SJSA1 (cell line): ENCODE results near the gene SELP. TPM values are rescaled to one million over a fixed set of nuclear protein-coding genes. Genes with fewer than 3 reads are reported as not detected.
"Not testable (repeated sequence)": the region's sequence is repeated elsewhere in the genome, so short reads cannot be mapped to it uniquely, and the experiment has no call there.

Source experiments
- DNase-seq, 2 experiments: peaks; one replicate each; pipeline ENCODE4 v3.0.0-alpha.2; 2015 to 2020; ENCODE audit warnings: low spot score in 2 of 2, low read depth in 1 of 2
- H3K27ac ChIP-seq: fragments of 250-450 bp; sonication (Bioruptor Pico); 2 replicates; pipeline ENCODE4 v1.5.1; 2020; ENCODE audit warnings: mild to moderate bottlenecking, moderate library complexity
- H3K27me3 ChIP-seq: fragments of 250-450 bp; sonication (Bioruptor Pico); replicated peaks from 2 replicates; pipeline ENCODE4 v1.5.1; 2020; ENCODE audit warnings: mild to moderate bottlenecking, moderate library complexity
- H3K36me3 ChIP-seq: fragments of 250-450 bp; sonication (Bioruptor Pico); 2 replicates; pipeline ENCODE4 v1.5.1; 2020; ENCODE audit warnings: mild to moderate bottlenecking
- H3K4me1 ChIP-seq: fragments of 250-450 bp; sonication (Bioruptor Pico); replicated peaks from 2 replicates; pipeline ENCODE4 v1.6.1; 2021; ENCODE audit warnings: mild to moderate bottlenecking
- H3K4me3 ChIP-seq: fragments of 250-450 bp; sonication (Bioruptor Pico); 2 replicates; pipeline ENCODE4 v1.5.1; 2020; ENCODE audit warnings: mild to moderate bottlenecking
- H3K9me3 ChIP-seq: fragments of 250-450 bp; sonication (Bioruptor Pico); replicated peaks from 2 replicates; pipeline ENCODE4 v1.5.1; 2020; ENCODE audit warnings: mild to moderate bottlenecking
- total RNA-seq: library from RNA; depleted of rRNA; stranded (reverse); fragments of >200 nt; shearing (Covaris generic); gene quantifications from 2 replicates; pipeline ENCODE4 v1.2.3, GENCODE V29; 2014; rRNA removed

Gene SELP
- total RNA-seq, result not detected in 2 replicates

DNA sequence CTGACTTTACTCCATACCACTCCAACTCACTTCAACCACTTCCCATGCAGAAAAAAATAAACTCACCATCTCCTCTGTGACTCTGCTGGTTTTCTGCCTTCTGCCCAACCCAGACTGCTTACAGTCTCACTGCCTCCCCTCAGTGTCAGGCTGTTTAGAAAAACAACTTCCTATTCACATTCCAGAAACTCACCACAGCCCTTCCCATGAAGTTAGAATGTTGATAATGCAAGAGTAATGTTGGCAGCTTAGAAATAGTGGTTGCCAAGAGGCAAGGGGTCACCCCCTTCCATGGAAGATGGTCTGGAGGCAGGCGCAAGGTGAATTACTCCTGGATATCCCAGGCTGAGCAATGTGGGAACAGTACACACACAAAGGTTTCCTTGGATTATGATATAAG lies at the start of gene SELP:
Gene SELP, minus strand, starts transcription at position 119 of the 400 bp plus-strand sequence. Its CDS starts 50 bp downstream, at position 69.
- Histone ChIP-seq H3K36me3 (no peaks in the 10 kb centered on the region), H3K27ac (no peak within 1 kb of the TSS), H3K4me1 (no peaks in the 10 kb centered on the region), H3K4me3 (no peak within 1 kb of the TSS), H3K27me3 (0 out of 2 replicates have a peak, but pooled peaks cover 3% of the 10 kb centered on the region), H3K9me3 (no peaks in the 10 kb centered on the region)
- no peak for DNase-seq

DNA sequence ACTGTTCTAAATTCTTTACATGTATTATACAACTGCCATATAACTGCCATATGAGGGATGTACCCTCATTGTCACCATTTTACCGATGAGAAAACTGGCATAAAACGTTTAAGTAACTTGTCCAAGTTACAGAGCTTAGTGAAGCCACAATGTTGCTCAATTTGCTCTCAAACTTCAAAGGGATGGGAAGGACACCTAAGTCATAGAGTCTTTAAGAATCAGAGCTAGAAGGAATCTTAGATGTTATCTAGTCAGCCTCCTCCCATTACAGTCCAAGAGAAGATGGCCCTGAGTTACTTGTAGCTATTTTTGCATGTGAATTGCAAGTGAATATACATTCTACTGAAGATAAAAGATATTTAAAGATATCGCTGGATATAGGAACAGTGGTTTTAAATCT lies 49.8 kb upstream of the SELP start:
- DNase-seq, result no peak
- H3K4me3 ChIP-seq, result no peak overlapping the region

DNA sequence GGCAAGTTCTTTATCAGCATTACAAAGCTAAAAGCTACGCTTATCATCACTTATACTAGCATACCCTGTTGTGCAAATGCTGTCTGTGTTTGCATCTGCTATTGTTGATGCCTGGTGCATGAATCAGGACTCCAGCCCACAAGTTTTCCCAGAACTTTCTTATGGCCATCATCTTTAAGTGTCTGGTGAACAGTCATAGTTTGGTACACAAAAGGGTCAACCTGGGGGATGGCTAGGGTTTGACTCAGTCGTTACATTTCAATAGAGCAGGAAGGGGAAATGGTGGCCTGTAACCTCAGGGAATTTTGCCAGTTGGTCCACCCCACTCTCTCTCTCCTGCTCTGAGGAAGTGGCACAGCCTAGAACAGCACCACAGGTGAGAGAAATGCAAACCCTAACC lies 46.1 kb upstream of the SELP start:
- H3K9me3 ChIP-seq, result no peaks in the 10 kb centered on the region

More for the DNA sequence above, 49.8 kb upstream of the SELP start:
- Histone ChIP-seq H3K9me3 (no peaks in the 10 kb centered on the region), H3K36me3 (no peaks in the 10 kb centered on the region), H3K4me1 (no peaks in the 10 kb centered on the region), H3K27ac (no peak overlapping the region), H3K27me3 (peaks cover 6% of the 10 kb centered on the region; the same call in 1 of the 2 replicates)

DNA sequence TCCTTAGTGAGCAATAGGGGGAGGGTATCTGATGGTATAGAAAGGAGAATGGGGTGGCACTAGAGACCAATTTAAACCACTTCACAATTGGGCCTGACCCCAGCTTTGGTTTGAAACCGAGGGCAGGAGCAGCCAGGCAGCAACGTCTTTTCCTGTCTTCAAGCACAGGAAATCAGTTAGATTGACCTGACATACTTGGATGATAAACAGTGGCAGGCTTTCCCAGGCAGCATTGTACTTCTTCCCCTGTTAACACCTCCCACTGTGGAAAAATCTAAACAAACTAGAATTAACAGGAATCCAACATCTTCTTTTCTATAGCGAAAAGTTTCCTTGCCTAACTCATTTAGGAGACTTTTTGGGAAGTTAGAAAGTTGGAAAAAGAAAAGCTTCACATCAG lies 40.9 kb upstream of the SELP start:
- Histone ChIP-seq H3K27me3 (no peaks in the 10 kb centered on the region), H3K4me3 (no peak overlapping the region), H3K36me3 (no peaks in the 10 kb centered on the region), H3K9me3 (no peaks in the 10 kb centered on the region), H3K4me1 (no peaks in the 10 kb centered on the region), H3K27ac (no peak overlapping the region)
- DNase-seq, result no peak

More for the DNA sequence above, 46.1 kb upstream of the SELP start:
- H3K4me1 ChIP-seq, result no peaks in the 10 kb centered on the region
- no peak overlapping the region for H3K4me3 ChIP-seq
- H3K27me3 ChIP-seq, result no peaks in the 10 kb centered on the region
- no peak for DNase-seq
- no peak overlapping the region for H3K27ac ChIP-seq
- no peaks in the 10 kb centered on the region for H3K36me3 ChIP-seq

DNA sequence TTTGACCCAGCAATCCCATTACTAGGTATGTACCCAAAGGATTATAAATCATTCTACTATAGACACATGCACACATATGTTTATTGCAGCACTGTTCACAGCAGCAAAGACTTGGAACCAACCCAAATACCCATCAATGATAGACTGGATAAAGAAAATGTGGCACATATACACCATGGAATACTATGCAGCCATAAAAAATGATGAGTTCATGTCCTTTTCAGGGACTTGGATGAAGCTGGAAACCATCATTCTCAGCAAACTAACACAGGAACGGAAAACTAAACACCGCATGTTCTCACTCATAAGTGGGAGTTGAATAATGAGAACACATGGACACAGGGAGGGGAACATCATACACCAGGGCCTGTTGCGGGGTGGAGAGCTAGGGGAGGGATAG lies 40.3 kb upstream of the SELP start:
- not testable (repeated sequence) for H3K36me3 ChIP-seq, H3K4me3 ChIP-seq, DNase-seq, H3K27me3 ChIP-seq, H3K9me3 ChIP-seq, H3K4me1 ChIP-seq, H3K27ac ChIP-seq

DNA sequence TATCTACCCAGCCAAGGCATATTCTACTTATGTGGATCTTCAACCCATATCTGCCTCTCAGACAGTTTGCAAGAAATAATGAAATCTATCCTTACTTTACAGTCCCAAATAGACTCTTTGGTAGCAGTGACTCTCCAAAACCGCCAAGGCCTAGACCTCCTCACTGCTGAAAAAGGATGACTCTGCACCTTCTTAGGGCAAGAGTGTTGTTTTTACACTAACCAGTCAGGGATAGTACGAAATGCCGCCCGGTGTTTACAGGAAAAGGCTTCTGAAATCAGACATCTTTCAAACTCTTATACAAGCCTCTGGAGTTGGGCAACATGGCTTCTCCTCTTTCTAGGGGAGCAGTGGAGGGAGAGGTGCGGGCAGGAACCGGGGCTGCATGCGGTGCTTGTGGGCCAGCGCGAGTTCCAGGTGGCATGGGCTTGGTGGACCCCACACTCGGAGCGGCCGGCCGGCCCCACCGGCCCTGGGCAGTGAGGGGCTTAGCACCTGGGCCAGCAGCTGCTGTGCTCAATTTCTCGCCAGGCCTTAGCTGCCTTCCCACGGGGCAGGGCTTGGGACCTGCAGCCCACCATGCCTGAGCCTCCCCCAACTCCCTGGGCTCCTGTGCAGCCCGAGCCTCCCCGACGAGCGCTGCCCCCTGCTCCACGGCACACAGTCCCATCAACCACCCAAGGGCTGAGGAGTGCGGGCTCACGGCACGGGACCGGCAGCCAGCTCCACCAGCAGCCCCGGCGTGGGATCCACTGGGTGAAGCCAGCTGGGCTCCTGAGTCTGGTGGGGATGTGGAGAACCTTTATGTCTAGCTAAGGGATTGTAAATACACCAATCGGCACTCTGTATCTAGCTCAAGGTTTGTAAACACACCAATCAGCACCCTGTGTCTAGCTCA lies 38.0 kb upstream of the SELP start:
- H3K27me3 ChIP-seq, H3K9me3 ChIP-seq, H3K36me3 ChIP-seq, DNase-seq, H3K27ac ChIP-seq, H3K4me3 ChIP-seq, H3K4me1 ChIP-seq: not testable (repeated sequence)

DNA sequence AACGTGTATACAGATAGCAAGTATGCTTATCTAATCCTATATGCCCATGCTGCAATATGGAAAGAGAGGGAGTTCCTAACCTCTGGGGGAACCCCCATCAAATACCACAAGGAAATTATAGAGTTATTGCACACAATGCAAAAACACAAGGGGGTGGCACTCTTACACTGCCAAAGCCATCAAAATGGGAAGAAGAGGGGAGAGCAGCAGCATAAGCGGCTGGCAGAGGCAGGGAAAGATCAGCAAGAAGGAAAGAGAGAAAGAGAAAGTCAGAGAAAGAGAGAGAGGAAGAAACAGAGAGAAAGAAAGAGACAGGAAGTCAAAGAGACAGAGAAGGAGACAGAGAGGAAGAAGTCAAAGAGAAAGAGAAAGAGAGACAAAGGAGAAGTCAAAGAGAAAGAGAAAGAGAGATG lies 37.3 kb upstream of the SELP start:
- not testable (repeated sequence) for DNase-seq, H3K36me3 ChIP-seq, H3K27ac ChIP-seq, H3K27me3 ChIP-seq, H3K4me1 ChIP-seq, H3K9me3 ChIP-seq, H3K4me3 ChIP-seq

DNA sequence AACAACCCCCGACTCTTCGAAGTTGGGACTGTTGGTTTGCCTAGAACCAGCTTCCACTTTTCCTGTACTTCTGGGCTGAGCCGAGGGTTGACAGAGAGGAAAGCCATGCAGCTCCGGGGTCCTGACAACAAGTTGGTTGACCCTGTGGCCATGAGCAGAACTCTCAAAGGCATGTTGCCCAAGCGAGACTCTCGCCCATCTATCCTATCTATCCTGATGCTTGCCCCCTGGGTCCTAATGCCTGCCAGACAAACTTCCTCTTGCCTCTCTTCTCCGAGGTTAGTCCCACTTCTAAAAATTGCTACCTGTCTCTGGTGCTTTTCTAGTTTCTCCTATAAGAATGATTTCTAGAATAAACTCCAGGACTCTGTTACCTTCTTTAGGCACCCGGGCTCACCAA lies 32.8 kb upstream of the SELP start:
- not testable (repeated sequence) for DNase-seq, H3K4me3 ChIP-seq

DNA sequence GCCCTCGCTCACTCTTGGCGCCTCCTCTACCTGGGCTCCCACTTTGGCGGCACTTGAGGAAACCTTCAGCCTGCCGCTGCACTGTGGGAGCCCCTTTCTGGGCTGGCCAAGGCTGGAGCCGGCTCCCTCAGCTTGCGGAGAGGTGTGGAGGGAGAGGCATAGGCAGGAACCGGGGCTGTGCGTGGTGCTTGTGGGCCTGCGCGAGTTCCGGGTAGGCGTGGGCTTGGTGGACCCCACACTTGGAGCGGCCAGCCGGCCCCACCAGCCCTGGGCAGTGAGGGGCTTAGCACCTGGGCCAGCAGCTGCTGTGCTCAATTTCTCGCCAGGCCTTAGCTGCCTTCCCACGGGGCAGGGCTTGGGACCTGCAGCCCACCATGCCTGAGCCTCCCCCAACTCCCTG lies 31.1 kb upstream of the SELP start:
- H3K27me3 ChIP-seq, DNase-seq, H3K36me3 ChIP-seq, H3K4me1 ChIP-seq, H3K9me3 ChIP-seq, H3K4me3 ChIP-seq, H3K27ac ChIP-seq: not testable (repeated sequence)

More for the DNA sequence above, 32.8 kb upstream of the SELP start:
- not testable (repeated sequence) for H3K36me3 ChIP-seq, H3K4me1 ChIP-seq, H3K27me3 ChIP-seq, H3K27ac ChIP-seq, H3K9me3 ChIP-seq

DNA sequence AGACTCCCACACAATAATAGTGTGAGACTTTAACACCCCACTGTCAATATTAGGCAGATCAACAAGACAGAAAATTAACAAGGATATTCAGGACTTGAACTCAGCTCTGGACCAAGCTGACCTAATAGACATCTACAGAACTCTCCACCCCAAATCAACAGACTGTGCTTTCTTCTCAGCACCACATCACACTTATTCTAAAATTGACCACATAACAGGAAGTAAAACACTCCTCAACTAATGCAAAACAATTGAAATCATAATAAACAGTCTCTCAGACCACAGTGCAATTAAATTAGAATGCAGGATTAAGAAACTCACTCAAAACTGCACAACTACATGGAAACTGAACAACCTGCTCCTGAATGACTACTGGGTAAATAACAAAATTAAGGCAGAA lies 28.9 kb upstream of the SELP start:
- H3K36me3 ChIP-seq, H3K27me3 ChIP-seq, H3K4me1 ChIP-seq, H3K27ac ChIP-seq, H3K9me3 ChIP-seq, H3K4me3 ChIP-seq, DNase-seq: not testable (repeated sequence)

DNA sequence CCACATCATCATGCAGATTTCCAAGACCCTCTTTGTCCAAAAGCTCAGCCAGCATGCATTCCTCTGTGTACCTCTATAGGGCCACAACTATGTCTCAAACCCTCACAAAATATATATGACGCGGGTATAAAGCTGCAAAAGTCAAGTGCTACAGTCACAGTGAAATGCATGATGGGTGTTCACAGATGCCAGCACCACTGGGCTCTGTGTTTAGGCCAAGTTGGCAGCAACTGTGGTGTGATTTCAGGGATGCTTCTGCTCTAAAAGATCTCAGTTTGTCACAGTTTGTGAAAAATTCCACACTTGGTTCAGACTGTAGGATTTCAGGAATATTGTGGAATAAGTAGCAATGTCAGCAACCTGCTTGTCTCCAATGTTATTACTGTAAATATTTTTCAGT lies 23.9 kb upstream of the SELP start:
- no peaks in the 10 kb centered on the region for H3K9me3 ChIP-seq
- H3K4me3 ChIP-seq, result no peak overlapping the region
- no peaks in the 10 kb centered on the region for H3K36me3 ChIP-seq
- H3K27me3 ChIP-seq, result 0 out of 2 replicates have a peak, but pooled peaks cover 3% of the 10 kb centered on the region
- H3K4me1 ChIP-seq, result no peaks in the 10 kb centered on the region
- DNase-seq, result no peak
- no peak overlapping the region for H3K27ac ChIP-seq

DNA sequence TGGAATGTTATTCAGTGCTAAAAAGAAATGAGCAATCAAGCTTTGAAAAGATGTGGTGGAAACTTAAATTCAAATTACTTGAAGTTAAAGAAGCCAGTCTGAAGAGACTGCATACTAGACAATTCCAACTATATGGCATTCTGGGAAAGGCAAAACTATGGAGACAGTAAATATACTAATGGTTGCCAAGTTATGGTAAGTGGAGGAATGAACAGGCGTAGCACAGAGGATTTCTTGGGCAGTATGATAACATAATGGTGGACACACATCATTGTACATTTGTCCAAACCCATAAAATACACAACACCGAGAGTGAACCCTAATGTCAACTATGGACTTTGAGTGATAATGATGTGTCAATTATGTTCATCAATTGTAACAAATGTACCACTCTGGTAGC lies 21.1 kb upstream of the SELP start:
- Histone ChIP-seq H3K9me3 (no peaks in the 10 kb centered on the region), H3K4me3 (no peak overlapping the region), H3K27ac (no peak overlapping the region), H3K36me3 (no peaks in the 10 kb centered on the region), H3K27me3 (no peaks in the 10 kb centered on the region), H3K4me1 (no peaks in the 10 kb centered on the region)
- no peak for DNase-seq

DNA sequence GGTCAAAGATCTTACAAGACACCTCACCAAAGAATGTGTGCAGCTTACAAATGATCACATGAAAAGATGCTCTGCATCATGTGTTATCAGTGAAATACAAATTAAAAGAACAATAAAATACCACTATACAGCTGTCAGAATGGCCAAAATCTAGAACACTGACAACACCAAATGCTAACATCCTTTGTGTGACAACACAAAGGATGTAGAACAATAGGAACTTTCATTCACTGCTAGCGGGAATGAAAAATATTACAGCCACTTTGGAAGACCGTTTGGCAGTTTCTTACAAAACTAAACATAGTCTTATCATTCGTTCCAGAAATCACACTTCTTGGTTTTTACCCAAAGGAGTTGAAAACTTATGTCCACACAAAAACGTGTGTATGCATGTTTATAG lies 20.6 kb upstream of the SELP start:
- Histone ChIP-seq H3K27me3 (no peaks in the 10 kb centered on the region), H3K36me3 (no peaks in the 10 kb centered on the region), H3K27ac (no peak overlapping the region), H3K9me3 (no peaks in the 10 kb centered on the region), H3K4me1 (no peaks in the 10 kb centered on the region), H3K4me3 (no peak overlapping the region)
- no peak for DNase-seq

DNA sequence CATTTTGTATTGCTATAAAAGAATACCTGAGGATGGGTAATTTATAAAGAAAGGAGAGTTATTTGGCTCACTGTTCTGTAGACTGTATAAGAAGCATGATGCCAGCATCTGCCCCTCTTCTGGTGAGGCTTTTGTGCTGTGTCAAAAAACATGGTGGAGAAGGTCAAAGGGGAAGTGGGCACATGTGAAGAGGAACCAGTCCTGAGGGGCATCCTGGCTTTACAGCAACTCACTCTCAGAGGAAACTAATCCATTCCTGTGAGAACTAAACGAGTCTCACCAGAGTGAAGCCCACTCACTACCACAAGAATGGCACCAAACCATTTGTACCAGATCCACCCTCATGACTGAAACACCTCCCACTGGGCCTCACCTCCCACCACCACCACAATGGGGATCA lies 18.8 kb upstream of the SELP start:
- Histone ChIP-seq H3K4me1 (no peaks in the 10 kb centered on the region), H3K36me3 (no peaks in the 10 kb centered on the region), H3K27me3 (no peaks in the 10 kb centered on the region), H3K9me3 (no peaks in the 10 kb centered on the region), H3K4me3 (no peak overlapping the region), H3K27ac (no peak overlapping the region)
- no peak for DNase-seq

DNA sequence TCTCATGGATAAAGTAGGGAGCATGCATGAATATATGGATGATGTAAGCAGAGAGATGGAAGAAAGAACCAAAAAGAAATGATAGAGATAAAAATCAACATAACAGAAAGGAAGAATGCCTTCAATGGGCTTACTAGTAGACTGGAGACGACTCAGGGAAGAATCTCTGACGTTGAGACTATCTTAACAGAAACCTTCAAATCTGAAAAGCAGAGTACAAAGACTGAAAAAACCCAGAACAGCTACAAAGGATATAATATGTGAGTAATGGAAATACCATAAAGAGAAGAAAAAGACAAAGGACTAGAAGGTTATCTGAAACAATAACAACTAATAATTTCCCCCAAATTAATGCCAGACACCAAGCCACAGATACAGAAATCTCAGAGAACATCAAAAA lies 18.3 kb upstream of the SELP start:
- Histone ChIP-seq H3K27ac (no peak overlapping the region), H3K4me3 (no peak overlapping the region), H3K36me3 (no peaks in the 10 kb centered on the region), H3K9me3 (no peaks in the 10 kb centered on the region), H3K27me3 (no peaks in the 10 kb centered on the region), H3K4me1 (no peaks in the 10 kb centered on the region)
- no peak for DNase-seq
